ENCODE data around the gene ADAMTS12.
A peak's percentile ranks its signal among the peaks of the same experiment; 100 is the strongest.

The ADAMTS12 gene

DNA sequence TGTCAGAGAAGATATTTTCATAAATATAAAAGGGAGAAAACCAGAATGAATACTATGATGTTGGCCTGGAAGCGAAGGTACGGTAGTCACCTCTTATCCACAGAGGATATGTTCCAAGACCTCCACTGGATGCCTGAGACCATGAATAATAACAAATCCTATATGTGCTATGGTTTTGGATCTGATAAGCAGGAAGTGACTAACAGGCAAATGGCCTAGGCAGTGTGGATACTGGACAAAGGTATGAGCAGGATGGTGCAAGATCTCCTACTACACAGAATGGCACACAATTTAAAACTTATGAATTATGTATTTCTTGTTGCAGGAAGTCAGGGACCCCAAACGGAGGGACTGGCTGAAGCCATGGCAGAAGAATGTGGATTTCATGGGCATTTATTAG, 48.2 kb downstream of the ADAMTS12 start:
- DNase-seq: peak; percentile 95

DNA sequence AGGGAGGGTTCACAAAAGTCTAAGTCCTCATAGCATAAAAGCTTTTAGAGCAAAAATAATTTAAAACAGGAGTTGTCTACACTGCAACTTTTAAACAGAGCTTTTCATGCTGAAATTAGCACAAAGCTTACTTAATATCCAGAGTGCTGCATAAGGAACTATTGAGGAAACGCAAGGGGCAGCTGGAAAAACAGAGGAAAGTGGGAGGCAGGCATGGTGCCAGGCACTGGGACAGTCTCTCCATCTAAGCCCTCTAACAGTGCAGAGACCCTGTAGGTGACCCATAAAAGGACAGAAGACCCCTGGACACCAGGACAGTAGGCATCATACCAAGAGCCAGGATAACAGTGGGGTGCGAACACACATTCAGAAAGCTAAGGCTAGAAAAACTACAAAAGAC, 49.3 kb downstream of the ADAMTS12 start:
- DNase-seq: no peak

DNA sequence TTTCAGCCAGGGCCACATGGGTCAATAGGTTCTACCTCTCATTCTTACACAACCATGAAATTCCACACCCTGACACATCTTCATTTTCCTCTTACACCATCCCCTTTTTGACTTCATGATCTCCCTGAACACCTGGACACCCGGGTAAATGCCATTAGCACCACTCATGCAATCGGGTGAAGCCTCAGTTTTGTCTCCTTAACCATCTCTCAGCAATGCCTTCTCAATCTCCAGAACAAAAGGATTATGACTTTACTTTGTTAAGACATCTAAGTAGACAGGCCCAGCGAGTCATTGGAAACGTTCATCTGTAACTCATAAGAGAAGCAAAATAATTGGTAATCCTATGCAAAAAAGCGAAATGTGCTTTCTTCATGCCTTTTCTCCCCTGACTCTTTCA, 49.9 kb downstream of the ADAMTS12 start:
- peak; percentile 38 for DNase-seq

DNA sequence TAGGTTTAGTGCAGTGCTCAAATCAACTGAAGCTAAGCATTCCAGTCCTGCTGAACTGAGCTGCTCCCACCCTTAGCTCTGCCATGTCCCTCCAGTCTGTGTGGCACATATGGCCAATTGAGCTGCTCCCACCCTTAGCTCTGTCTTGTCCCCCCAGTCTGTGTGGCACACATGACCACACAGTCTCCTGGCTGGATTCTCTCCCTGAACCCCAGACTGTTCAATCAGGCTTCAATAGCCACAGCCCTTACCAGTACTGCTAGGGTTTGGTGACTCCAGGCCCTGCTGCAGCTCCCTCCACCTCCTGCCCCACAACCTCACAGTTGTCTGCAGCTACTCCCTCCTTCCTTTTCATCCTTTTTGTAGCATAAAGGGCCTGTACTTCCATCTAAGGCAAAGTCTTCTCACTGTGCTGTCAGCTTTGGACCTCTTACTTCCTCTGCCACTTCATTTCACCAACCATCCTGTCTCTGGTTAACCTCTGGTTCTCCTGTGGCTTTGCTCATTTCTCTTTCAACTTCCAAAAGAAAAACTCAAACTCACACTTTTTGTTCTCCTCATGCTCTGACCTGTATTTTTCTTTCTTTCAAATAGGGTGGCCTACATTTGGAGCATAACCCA, 50.8 kb downstream of the ADAMTS12 start:
- DNase-seq: no peak

DNA sequence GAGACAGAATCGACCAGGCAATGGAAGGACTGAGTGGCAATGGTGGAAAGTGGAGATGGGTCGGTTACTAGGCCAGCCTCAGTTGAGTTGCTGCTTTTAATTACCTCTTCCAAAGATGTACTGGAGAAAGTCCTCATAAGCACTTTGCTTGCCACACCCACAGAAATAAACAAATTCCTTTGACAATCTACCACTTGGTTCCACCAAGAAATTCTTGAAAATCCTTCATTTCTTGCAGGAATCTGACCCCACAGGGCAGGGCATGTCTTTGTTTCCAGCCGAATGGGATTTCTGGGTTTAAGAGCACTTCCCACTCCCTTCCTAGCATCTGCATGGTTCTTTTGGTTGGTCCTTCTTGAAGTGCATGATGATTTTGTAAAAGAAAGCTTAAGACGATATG, 54.5 kb downstream of the ADAMTS12 start:
- DNase-seq: no peak

DNA sequence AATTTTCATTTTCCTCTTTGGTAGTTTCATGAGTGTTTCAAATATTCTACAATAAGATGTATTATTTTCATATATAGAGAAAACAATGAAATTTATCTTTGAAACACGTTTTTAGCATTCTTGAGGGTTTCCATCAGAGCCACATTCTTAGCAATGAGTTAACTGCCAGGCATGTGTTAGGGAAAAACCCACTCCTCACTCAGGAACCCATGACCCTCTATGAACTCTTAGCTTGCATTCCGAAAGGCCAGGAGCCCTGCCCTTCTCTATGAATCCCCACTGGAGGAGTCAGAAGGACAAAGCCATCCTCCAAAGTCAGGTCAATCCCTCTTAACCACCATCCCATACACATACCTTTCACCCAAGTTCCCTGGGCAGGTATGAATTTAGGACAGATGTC, 57.5 kb downstream of the ADAMTS12 start:
- DNase-seq: peak; percentile 38

DNA sequence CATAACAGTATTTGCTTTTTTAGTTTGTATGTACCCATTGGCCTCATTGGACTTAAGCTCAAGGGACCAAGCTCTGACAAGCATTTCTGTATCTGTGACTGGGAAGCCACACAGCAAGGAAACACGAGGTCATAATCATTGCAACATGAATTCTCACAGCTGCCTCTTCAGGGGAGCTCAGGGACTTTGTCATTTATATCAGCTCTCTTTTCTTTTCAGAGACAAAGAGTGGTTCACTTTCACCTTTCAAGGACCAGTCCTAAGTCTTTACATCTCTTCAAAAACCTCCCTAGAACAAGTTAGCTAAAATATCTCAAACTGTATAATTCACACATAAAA, 58.6 kb downstream of the ADAMTS12 start:
- DNase-seq: peak; percentile 65

DNA sequence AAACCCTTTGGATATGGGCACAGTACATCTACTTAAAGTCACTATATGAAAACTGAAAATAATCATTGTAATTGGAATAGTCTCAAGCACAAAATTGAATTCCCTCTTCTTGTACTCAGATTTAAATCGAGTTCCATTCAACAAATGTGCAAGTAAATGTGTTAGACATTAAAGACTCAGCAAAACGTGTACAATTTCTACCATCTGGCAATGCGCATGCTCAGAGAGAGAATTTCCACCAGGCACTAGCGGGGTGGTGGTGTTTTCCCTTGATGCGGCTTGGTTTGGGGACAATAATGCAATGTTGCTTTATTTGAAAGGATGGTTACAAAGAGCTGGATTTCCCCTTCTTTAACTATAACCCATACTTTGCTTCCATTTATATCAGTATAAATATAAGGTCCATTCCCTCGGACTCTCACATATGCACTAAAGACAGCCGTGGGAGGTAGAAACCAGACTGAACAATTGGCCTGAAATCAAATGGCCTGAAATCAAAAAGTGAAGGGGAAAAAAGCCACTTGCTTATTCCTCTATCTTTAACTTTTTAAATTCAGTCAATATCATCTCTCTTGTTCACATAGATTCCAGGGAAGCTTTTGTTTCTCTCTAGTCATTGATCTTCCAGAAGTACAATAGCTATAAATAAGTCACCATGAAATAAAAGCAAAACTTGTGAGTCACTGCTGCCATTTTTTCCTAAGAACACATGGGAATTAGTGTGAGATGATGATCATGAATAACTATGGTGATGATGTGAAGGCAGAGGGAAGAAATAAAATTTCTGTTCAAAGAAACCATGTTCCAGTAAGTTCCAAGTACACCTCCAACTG, 59.2 kb downstream of the ADAMTS12 start:
- DNase-seq: peak; percentile 69

DNA sequence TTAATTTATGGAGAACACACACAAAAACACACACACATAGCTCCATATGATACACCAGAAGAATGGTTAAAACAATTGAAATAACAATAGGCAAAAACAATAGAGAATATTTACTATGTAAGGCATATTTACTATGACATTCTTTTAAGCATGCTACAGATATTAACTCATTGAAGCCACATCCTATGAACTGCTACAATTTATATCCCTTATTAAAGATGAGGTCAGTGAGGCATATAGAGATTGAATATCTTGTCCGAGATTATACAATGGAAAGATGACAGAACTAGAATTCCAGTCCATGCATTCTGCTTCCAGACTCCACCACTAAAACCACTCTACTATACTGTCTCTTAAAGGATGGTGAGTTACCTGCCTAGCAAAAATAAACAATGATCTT, 60.7 kb downstream of the ADAMTS12 start:
- DNase-seq: no peak

DNA sequence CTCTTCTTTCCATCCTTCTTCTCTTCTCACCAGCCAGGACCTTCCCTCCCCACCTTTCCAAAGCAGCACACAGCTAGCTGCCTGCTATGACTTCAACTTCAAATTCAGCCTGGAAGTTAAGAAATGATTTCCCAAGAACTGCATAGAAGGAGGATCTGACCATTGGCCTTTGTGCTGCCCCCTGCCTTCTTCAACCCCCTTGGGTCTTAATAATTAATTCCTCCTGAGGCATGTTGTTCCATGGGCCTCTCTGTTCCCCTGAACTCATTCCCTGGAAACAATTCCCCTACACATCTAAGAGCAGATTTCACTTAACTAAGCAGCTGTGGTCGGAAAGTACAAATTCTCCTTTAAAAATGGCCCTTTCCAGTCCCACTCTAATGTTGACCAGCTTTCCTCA, 62.4 kb downstream of the ADAMTS12 start:
- no peak for DNase-seq

DNA sequence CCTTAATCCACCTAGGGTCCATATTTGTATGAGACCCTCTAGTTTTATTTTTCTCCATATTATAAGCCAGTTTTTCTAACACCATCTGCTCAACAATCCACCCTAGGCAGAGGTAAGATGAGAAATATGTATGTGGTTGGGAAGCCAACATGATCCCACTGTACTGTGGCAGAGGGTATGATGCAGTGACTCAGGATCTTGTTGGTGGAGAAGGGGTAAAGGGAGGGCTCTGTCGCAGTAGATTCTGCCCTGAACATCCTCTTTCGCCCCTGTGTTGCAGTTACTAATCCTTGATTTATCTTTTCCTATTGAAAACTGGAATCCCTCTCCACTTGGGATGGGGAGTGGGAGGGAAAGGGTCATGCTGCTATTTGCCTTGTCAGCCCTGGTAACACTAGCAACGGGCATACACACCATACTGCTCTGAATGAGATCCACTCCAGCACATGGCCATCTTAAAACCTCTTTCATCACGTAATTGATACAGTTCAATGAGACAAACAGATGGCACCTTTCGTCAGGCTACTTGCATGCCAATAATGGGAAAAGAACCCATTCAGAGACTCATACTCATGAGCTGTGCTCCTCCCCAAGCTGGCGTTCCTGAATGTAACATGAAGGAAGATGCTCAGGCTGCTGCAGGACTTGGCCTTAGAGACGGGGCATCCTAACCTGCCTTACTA, 63.0 kb downstream of the ADAMTS12 start:
- DNase-seq: peak; percentile 52

DNA sequence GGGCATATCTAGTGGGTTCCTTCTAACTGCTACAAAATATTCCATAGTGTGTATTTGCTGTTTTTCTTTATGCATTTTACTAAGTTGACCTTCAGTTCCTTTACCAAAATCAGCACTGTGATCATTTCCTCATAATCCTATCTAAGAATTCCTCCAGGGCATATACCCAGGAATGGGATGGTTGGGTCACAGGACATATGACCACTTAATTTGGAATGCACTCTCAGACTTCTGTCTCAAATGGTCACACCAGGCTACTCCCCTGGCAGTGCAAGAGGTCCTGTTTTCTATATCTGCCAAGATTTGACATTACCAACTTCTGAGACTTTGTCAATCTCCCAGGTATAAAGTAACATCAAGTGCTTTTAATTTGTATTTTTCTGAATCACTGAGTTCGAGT, 63.9 kb downstream of the ADAMTS12 start:
- peak; percentile 84 for DNase-seq

DNA sequence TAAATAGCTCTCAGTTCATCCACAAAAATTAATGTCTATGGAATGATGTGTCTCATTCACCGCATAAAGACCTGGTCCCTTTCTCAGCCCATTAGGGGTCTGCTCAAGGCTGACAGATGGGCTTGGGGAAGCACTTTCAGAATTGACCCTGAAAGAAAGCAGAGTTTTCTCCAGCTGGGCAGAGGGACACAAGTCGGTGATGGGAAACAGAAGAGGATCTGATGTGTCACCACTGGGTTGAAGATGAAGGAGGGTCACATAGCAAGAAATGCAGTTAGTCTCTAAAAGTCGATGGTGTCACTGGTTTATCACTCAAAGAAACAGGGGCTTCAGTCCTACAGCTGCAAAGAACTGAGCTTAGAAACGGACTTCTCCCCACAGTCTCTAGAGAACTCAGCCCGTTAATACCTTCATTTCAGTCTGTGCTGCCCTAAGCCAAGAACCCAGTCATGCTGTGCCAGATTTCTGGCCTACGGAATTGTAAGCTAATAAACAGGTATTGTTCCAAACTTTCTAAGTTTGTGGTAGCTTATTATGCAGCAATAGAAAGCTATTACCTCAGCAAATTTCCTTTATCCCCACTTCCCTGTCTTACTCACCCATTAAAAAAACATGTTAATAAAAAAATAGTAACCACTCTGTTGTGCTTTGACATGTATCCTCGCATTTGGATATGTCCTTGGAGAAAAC, 64.6 kb downstream of the ADAMTS12 start:
- DNase-seq: no peak

DNA sequence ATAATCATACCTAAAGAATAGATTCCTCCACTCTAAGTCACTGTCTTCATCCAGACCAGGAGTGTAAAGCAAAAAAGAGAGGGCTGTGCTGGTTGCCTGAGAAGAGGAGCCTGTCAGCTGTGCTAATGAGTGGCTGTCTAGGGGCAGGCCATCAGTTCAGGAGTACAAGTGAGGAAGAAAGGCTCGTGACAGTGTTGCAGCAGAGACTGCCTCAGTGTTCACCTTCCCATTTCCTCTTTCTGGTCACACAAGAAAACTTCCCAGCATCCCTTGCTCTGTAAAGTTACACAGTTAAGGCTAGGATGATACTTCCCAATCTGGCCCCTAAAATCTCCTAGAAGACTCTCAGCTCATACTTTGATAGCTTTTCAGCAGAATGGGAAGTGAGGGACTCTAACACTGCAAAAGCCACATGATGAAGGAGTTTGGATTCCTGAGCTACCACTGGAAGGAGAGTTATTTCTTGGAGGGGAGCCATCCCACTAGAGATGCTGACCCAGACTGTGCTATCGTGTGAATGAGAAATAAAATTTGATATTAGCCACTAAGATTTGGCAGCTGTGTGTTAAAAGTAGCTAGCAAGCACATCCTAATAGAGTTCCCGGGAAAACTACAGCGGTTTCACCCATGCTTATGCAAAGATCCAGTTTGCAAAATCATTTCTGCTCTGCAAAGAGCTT, 67.1 kb downstream of the ADAMTS12 start:
- DNase-seq: peak; percentile 61

DNA sequence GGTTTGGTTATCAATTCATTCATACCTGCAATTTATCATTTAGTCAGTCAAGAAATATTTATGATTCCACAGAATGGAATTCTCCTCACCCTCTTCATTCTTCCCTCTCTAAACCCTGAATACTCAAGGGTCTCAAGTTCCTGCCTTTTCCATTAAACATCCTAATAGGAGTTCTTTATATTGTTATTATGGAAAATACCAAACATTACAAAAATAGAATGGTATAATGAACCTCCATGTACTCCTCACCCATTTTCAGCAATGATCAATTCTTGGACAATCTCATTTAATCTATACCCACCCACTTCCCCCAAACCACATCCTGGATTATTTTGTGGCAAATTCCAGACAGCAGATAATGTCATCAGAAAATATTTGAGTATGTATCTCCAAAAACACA, 74.5 kb downstream of the ADAMTS12 start:
- DNase-seq: peak; percentile 59

DNA sequence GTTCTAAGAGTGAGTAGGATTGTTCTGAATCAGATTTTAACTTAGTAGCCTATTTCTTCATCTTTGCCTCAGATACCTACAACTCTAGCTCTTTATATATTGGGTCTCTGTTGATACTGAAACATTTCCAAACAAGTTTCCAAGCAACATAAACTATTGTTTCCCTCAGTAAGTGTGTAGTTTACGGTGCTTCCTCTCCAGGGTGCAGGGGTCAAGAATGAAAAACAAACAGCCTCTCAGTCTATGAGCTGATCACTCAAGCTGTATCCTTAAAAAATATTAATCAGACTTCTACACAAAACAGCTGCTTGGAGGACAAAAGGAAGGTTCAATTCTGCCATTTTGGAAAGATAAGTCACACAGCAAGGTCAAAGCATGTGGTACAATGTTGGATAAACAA, 75.0 kb downstream of the ADAMTS12 start:
- DNase-seq: peak; percentile 90

DNA sequence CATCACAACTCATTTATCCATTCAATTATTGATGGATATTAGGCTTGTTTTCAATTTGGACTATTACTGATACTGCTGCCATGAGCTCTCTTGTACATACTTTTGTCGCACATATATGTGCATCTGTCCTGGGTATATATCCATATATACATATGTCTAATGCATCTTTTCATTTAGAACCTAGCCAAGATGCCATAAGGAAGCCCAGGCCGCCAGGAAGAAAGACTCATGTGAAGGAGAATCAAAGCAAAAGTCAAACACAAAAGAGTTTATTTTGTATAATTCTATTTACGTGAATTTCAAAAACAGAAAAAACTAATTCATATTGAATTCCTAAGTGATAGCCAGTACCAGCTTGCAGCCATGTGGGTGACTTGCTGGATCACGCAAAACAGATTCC, 79.0 kb downstream of the ADAMTS12 start:
- DNase-seq: no peak

DNA sequence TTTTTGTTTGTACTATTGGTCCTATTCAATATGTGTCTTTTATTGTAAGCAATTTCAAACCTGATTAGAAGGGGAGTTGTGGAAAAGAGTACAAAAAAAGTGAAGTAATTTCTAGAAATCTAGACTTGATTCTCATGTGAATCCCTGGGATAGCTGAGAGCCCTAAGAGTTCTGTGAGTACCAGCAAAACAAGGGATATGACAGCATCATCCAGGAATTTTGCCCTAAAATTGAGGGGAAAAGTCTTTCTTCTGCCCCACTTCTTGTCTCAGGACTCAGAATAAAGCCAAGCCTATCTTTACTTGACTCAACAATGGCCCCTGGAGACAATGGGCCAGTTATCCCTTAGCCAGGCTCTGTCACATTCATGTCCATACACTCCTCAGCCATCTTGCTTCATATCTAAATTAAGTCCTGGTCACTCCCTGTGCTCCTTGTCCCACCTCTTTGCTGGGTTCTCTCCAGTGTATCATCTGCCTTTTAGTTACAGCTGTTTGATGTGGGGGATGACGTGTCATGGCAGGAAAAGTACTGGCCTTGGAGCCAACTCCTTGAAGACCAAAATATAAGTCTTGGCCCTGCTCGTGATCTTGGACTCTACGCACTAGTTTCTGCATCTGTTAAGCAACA, 81.2 kb downstream of the ADAMTS12 start:
- DNase-seq: peak; percentile 86

DNA sequence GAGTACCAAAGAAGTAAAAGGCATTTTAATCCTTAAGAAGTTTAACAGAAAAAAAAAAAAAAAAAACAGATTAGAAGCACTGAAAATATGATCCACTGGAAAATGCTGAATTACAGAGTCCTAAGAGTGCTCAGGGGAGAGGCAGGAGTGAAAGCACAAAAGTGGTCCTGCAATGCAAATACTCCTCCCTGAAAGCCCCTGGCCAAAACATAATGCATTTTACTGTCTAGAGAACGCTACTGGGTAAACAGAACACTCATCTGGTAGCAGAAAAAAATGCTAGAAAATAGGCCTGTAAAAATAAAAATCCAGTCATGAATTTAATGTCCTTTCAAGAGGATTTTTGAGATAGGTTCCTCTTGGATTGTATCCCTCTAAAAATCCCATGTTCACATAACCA, 81.9 kb downstream of the ADAMTS12 start:
- DNase-seq: no peak

DNA sequence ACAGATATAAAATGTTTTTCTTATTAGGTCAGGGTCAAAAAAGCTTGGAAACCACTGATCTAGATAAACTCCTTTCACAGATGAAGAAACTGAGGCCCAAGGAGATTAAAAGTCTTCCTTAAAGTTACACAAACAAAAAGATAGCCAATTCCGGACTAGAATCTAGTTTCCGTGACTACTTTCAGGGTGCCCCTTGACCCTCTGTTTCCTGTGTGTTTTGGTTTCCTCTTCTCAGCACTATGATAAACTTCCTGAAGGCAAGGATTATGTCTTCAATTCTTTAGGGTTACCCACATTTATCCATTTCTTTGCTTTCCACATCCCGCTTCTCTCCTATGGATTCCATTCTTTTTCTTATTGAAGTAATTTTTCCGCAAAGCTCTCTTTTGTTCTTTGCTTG, 83.1 kb downstream of the ADAMTS12 start:
- DNase-seq: peak; percentile 68

DNA sequence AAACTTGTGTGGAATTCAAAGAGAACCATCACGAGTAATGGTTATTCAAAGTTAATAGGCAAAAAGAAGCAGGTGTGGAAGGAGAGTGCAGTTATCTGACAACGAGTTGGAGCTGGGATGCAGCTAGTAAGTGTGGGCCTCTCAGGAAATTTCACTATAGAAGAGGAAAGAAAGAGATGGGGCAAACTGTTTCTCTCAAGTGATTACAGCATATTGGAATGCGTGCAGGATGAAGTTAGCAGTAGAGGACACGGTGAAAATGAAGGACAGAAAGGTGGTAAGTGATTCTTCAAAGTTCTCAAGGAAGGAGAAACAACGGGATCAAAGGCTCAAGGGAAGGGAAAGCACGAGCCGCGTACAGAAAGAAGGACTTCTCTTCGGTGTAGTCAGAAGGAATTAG, 84.0 kb downstream of the ADAMTS12 start:
- no peak for DNase-seq

DNA sequence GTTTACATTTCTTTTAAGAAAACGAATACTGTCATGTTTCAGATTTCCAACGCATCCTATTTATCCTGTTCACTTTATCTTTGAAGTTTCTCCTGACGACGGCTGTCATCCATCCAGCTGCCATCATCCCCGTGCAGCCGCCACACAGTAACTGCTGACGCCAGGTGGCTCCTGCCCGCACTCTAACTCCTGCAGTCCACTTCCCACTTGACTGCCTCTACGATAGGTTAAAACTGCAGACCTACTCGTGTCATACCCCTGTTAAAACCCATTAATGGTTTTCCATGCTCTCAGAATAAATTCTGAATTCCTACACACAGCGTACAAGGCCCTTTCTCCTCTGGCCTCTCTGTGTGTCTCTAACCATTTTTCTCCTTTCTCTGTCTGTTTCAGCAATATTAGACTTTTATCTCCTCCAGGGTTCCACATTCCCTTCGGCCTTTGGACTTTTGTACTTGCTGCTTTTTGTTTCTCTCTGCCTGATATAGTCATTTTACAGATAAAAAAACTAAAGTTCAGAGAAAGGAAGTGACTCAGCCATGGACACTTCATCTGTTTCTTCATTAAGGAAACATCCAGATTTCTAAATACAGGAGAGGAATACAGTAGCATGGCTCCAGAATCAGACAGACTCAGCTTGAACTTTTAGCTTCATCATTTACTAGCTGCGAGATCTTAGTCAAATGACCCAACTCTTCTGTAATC, 84.9 kb downstream of the ADAMTS12 start:
- peak; percentile 91 for DNase-seq

Data from HCEC 1CT (cell line).